SK-N-MC (cell line): ENCODE data around the gene GCK.

Experiments used
- EZH2 ChIP-seq: fragments of 200-600 bp; sonication (generic); IDR thresholded peaks from one replicate; pipeline ENCODE4 v1.6.1; 2017; ENCODE audit warnings: antibody characterized with exemption
- FOXP2 ChIP-seq: optimal IDR thresholded peaks from 2 replicates; pipeline ENCODE3; 2011; ENCODE audit warnings: mild to moderate bottlenecking, moderate library complexity; ENCODE audit not compliant: insufficient read depth; ENCODE audit errors: extremely low read length, control extremely low read depth
- POLR2AphosphoS5 ChIP-seq: IDR thresholded peaks from 2 replicates; pipeline ENCODE4 v1.6.1; 2012; ENCODE audit warnings: mild to moderate bottlenecking, low read depth, low read length, borderline replicate concordance

GRCh38 chr7:44094883-44095592 lies 94.2 kb downstream of the GCK start:
- TF ChIP-seq POLR2AphosphoS5: no peak
- no peak for TF ChIP-seq FOXP2
- no peak for TF ChIP-seq EZH2
